ENCODE measurements around the gene POU2AF3.

POU2AF3 gene

DNA sequence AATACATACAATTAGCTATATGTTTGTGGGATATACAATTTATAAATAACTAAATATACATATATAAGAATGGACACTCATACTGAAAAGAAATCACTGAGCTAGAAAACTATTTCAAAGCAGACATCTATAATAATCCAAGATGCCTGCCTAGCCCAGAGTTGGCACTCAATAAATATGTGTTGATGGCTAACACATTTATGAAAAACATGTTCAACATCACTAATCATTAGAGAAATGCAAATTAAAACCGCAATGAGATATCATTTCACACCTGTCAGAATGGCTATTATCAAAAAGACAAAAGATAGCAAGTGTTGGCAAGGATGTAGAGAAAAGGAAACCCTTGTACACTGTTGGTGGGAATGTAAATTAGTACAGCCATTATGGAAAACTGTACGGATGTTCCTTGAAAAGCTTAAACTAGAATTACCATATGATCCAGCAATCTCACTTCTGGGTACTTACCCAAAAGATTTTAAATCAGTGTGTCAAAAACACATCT lies 50.9 kb downstream of the POU2AF3 start:
- DNase-seq (ENCODE audit: low spot score) = no peak
- in situ Hi-C loops (cut with MboI; ENCODE audit: low sequenced_read_pairs, unreplicated experiment) = no loop called here
- TF ChIP-seq, protein P1, sequence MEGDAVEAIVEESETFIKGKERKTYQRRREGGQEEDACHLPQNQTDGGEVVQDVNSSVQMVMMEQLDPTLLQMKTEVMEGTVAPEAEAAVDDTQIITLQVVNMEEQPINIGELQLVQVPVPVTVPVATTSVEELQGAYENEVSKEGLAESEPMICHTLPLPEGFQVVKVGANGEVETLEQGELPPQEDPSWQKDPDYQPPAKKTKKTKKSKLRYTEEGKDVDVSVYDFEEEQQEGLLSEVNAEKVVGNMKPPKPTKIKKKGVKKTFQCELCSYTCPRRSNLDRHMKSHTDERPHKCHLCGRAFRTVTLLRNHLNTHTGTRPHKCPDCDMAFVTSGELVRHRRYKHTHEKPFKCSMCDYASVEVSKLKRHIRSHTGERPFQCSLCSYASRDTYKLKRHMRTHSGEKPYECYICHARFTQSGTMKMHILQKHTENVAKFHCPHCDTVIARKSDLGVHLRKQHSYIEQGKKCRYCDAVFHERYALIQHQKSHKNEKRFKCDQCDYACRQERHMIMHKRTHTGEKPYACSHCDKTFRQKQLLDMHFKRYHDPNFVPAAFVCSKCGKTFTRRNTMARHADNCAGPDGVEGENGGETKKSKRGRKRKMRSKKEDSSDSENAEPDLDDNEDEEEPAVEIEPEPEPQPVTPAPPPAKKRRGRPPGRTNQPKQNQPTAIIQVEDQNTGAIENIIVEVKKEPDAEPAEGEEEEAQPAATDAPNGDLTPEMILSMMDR (IDR thresholded peaks at IDR 0.05; ENCODE audit: borderline replicate concordance, control extremely low read depth, extremely low read depth, insufficient read depth, missing control alignments) = no peak

DNA sequence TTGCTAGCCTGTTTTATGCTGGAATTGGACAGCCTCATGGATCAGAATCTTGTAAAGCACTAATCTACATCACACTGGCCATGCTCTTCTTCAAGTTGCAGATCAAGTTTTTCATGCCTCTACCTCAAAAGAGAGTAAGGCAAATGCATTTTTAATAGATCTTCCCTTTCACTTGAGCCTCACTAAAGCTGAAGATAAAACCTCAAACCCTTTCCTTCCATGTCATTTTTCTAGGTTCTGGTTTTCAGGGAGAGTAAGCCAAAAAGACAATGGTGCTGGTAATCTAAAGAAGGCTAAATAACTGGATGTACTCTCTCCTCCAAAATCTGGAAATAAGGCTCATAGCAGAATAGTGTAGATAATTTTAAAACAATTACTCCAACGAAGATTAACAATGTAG lies 52.5 kb downstream of the POU2AF3 start:
- in situ Hi-C loops (cut with MboI; ENCODE audit: low sequenced_read_pairs, unreplicated experiment) = no loop called here
- no peak for DNase-seq (ENCODE audit: low spot score)
- TF ChIP-seq, protein P1 (IDR thresholded peaks at IDR 0.05; ENCODE audit: borderline replicate concordance, control extremely low read depth, extremely low read depth, insufficient read depth, missing control alignments) = no peak

DNA sequence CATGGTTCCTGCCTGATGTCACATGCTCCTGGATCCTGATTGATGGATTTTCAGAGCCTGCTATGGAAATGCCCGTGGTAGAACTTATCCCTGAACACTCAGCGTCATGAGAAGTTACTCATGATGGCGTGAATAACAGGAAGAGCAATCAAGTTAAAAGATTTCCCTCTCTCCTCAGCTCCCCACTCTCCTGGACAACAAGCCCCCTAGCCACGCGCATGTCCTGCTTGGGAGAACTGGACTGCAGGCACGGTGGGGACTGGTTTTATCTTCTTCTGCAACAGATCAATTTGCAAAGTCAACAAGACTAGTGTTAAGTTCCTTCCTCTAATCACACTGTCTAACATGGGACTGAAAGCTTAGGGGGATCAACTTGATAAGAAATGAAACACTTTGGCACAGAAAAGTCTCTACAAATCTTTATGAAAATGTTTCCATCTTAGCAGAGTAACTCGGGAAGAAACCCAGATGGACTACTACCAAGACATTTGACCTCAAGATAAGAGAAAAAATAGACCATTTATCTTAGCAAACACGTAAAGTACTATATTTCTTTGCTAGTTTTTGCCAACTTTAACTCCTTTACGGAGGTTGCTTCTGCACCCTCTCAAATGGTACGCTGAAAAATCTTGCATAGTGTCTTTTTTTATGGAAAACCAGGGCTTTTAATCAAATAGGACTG lies 53.2 kb downstream of the POU2AF3 start:
- TF ChIP-seq, protein P1 (IDR thresholded peaks at IDR 0.05; ENCODE audit: borderline replicate concordance, control extremely low read depth, extremely low read depth, insufficient read depth, missing control alignments) = no peak
- DNase-seq (ENCODE audit: low spot score) = no peak
- in situ Hi-C loops (cut with MboI; ENCODE audit: low sequenced_read_pairs, unreplicated experiment) = no loop called here

DNA sequence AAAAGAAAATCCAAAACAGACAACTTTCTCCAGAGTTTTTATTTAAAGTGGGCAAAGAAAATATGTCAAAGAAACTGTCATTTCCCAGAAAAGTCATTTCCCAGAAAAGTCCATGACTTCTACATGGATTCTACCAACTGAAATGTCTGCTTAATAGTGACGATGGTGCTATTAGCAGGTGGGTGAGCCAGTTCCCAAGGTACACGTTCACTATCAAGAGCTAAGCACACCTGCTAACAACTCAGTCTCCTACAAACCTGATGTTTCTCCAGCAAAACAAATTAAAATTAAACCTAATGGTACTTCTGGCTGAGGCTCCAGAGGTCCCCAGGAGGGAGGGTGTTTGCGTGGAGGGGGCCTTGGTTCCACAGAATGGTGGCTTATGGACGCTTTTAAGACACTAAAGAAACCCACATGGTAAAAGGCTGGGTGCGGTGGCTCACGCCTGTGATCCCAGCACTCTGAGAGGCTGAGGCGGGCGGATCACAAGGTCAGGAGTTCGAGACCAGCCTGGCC lies 53.9 kb downstream of the POU2AF3 start:
- no peak for DNase-seq (ENCODE audit: low spot score)
- TF ChIP-seq, protein P1 (IDR thresholded peaks at IDR 0.05; ENCODE audit: borderline replicate concordance, control extremely low read depth, extremely low read depth, insufficient read depth, missing control alignments) = no peak
- in situ Hi-C loops (cut with MboI; ENCODE audit: low sequenced_read_pairs, unreplicated experiment) = no loop called here

DNA sequence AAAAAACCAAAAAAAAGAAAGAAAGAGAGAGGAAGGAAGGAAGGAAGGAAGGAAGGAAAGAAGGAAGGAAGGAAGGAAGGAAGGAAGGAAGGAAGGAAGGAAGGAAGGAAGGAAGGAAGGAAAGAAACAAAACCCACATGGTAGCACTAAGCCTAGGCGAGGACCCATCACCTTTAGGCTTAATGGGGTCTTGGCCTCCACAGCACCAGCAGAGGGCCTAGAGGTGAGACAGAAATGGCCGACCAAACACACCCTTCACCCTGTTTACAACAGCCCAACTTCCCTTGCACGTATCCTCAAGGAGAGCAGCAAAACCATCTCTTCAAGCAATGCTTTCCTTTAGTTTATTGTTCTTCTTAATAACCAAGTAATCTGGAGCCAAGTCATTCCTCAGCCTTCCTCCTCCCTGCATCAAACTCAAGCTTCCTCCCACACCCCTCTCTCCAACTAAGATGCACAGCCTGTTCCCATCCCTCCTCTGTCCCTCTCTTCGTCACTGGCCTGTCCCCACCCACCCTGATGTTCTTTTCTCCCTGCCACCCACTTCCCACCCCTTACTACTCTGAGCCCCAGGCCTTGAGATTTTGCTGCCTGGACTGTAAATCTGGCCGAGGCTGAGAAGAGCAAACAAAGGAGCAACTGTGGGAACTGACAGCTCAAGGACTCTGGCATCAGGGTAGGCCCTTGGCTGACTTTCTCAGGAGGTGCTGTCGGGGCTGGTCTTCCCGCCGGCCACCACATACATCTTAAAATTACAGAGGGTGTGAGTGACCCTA lies 54.8 kb downstream of the POU2AF3 start:
- no peak for DNase-seq (ENCODE audit: low spot score)
- in situ Hi-C loops (cut with MboI; ENCODE audit: low sequenced_read_pairs, unreplicated experiment) = no loop called here
- TF ChIP-seq, protein P1 (IDR thresholded peaks at IDR 0.05; ENCODE audit: borderline replicate concordance, control extremely low read depth, extremely low read depth, insufficient read depth, missing control alignments) = no peak

DNA sequence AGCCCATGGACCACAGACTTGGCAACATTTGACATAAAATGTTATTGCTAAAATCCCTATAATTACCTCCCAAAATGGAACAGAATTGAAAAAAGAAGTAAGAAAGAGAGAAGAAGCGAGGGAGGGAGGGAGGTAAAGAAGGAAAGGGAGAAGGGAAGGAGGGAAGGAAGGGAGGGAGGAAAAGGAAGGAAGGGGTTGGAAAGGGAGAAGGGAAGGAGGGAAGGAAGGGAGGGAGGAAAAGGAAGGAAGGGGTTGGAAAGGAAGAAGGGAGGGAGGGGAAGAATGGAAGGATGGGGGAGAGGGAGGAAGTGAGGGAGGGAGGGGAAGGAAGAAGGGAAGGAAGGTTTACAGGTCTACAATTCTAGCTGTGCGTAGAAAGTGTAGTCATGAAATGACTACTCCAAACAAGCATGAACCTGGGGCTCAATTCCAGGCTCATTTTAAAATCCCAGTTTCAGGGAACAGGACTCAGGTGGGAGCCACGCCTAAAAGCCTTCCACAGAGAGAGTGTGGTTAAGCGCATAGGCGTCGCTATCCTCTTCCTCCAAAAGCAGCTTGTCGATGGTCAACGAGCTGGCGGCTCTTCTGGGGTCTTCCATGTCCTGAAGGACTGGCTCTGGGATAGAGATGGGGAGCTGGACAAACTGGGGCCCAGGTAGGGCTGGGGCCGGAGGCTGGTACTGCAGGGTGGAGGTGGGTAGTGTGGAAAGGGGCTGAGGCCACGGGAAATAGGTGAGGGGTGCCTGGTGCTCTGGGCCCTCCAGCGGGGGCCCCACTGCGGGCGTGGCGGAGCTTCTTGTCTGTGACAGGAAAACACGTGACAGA lies 55.6 kb downstream of the POU2AF3 start:
- TF ChIP-seq, protein P1 (IDR thresholded peaks at IDR 0.05; ENCODE audit: borderline replicate concordance, control extremely low read depth, extremely low read depth, insufficient read depth, missing control alignments) = no peak
- no peak for DNase-seq (ENCODE audit: low spot score)
- in situ Hi-C loops (cut with MboI; ENCODE audit: low sequenced_read_pairs, unreplicated experiment) = no loop called here
